Activated naive CD4-positive, alpha-beta T cell treated with anti-CD3 and anti-CD28 coated beads for 36 hours (primary cell): ENCODE results near the gene LDLRAD4. TPM values are rescaled to one million over a fixed set of nuclear protein-coding genes. Genes with fewer than 3 reads are reported as not detected.

Source experiments
- CTCF ChIA-PET: fragments of 350-600 bp; sonication (Branson Sonifier 250); formaldehyde crosslinking; loops from one replicate; lab custom pipeline; 2021; ENCODE audit warnings: antibody characterized with exemption; lab: Charles Lee
- DNase-seq: peaks from one replicate; pipeline ENCODE4 v3.0.0-alpha.2; 2020
- H3K27ac Mint-ChIP-seq: one replicate; pipeline ENCODE4 v1.8.0; 2021; ENCODE audit warnings: mild to moderate bottlenecking, mixed read lengths
- H3K27me3 Mint-ChIP-seq: one replicate; pipeline ENCODE4 v1.8.0; 2021; ENCODE audit warnings: low read depth, mixed read lengths
- H3K36me3 Mint-ChIP-seq: one replicate; pipeline ENCODE4 v1.8.0; 2021; ENCODE audit warnings: low read depth, mixed read lengths
- H3K4me1 Mint-ChIP-seq: one replicate; pipeline ENCODE4 v1.8.0; 2021; ENCODE audit warnings: low read depth, mixed read lengths
- H3K4me3 Mint-ChIP-seq: one replicate; pipeline ENCODE4 v1.8.0; 2021; ENCODE audit warnings: mild to moderate bottlenecking, moderate library complexity, mixed read lengths
- H3K9me3 Mint-ChIP-seq: one replicate; pipeline ENCODE4 v1.8.0; 2021; ENCODE audit warnings: mixed read lengths
- intact Hi-C: fragments of 100-400 bp; cut with micrococcal nuclease; formaldehyde crosslinking; loops from one replicate; pipeline ENCODE4 v1.15.1; 2023
- total RNA-seq, 2 experiments: library from RNA; stranded (reverse); gene quantifications; one replicate each; pipeline ENCODE4 v1.2.3, GENCODE V29; 2021

The LDLRAD4 gene
- total RNA-seq, 2 experiments from 2014 or later: 19.4 to 21.3 TPM

DNA sequence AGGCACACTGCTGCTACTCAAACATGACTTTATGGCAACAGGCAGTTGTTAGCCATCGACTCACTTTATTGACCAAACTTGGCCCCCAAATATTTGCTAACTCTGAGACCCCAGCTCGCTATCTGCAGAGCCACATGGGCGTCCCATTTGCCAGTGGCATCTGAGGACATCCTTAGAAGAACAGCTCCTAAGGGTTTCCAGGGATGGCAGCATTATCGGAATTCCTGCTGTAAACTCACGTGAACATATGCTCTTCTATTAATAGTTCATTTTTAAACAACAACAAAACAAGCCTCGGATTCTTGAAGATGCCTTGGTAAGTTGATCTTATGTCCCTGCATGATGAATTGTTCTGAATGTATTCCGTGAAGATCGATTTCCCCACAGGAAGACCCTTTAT, 181.0 kb downstream of the LDLRAD4 start:
- Mint-ChIP-seq H3K27me3 (no peaks in the 10 kb centered on the region), H3K9me3 (no peaks in the 10 kb centered on the region), H3K27ac (no peak overlapping the region), H3K36me3 (peaks cover 1% of the 10 kb centered on the region), H3K4me3 (no peak overlapping the region), H3K4me1 (peaks cover 19% of the 10 kb centered on the region)
- no peak for DNase-seq
- intact Hi-C loops: no loop called here
- CTCF ChIA-PET: no interaction called here

DNA sequence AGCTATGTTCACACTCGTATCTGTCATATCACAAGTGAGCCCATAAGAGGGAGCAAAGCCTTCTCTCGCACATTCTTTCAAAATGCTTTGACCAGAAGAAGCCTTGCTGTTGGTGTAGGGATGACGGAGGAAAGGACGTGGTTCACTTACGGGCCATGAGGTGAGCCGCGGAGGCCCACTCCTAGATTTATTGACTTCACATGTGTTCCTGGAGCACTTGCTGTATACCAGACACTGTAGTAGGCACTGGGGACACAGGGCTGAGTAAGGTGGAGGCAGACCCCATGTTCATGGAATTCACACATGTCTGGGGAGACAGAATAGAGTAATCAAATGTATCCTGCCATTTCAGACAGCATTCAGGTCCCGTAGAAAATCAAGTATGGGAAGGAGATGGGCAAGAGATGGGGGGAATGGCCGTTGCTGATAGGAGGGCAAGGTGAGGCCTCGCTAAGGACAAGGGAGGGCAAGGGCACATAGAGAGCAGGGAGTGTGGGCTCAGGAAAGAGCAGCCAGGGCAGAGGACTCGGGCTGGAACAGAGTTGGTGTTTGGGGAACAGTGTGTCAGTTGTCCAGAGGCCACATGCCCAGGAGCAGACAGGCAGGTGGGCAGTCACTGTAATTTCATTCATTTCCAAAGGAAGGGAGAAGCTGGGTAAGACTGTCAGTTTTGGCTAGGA, 182.2 kb downstream of the LDLRAD4 start:
- CTCF ChIA-PET: no interaction called here
- Mint-ChIP-seq H3K4me3 (no peak overlapping the region), H3K36me3 (peaks cover 1% of the 10 kb centered on the region), H3K27ac (no peak overlapping the region), H3K4me1 (peaks cover 19% of the 10 kb centered on the region), H3K27me3 (no peaks in the 10 kb centered on the region), H3K9me3 (no peaks in the 10 kb centered on the region)
- no peak for DNase-seq
- intact Hi-C loops: no loop called here

DNA sequence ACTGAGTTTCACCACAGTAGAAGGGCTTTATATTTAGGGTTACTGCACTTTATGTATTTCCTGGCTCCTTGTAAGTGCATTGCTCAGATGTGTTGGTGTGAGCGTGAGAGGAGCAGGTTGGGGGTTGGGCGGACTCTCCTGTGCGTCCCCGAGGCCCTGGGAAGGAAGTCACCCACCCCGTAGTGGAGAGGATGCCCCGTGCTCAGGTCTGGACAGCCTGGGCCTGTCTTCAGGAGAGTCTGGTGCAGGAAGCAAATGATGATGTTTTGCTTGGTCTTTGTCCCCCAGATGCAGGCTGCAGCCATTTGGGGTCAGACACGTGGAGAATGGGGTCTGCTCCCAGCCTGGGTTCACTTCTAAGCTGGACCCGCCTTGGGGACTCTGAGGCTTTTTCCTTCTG, 182.8 kb downstream of the LDLRAD4 start:
- no peak overlapping the region for H3K27ac Mint-ChIP-seq
- H3K9me3 Mint-ChIP-seq: no peaks in the 10 kb centered on the region
- peaks cover 19% of the 10 kb centered on the region for H3K4me1 Mint-ChIP-seq
- intact Hi-C loops: no loop called here
- H3K27me3 Mint-ChIP-seq: no peaks in the 10 kb centered on the region
- DNase-seq: no peak
- no peak overlapping the region for H3K4me3 Mint-ChIP-seq
- H3K36me3 Mint-ChIP-seq: peaks cover 1% of the 10 kb centered on the region
- CTCF ChIA-PET: no interaction called here

DNA sequence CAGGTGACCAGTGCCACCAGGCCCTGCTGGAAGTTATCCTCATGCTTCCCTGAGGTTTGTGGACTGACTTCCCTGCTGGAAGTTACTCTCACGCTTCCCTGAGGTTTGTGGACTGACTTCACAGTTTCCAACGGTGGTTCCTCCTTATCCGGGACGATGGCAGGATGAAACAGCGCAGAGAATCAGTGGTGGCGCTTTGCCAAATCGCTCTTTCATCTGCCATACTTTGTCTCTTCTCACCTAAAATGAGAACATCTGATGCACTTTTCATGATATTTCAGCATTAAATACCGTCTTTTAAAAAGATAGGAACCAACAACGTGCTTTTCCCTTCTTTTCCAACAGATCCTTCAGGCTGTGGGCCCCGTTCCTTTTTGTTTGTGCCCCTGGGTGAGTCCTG, 183.3 kb downstream of the LDLRAD4 start:
- intact Hi-C loops: no loop called here

DNA sequence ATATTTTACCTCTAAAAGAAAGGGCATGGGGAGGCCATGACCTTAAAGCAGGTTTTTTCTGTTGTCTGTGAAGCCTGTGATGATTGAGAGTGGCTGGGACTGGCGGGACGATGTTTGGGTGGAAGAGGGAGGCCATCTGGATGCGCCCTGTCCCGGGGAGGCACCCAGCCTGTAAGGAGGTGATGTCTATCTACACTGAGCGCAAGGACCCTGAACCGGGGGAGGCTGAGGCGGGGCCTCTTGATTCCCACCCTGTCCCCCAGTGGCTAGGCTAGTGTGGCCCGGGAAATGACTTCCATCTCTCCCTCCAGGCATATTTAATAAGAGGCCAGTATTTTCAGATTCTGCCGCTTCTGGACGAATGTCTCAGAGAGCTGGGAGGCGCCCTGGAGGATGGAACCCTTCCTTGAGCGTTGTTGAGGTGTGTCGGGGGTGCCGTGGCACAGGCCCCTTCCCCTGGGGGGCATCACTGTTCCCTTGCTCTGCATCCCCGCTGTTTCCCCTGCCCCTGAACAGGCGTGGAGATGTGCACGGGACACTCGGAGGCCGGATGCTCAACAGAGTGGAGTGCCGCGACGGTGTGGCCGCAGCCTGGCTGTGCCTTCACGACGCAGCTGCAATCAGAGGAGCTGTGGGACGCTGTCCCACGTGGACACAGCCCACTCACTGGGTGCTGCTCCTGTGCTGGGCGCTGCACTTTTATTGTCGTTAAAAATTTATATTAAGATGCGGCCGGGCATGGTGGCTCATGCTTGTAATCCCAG, 185.4 kb downstream of the LDLRAD4 start:
- no peak for DNase-seq
- no peaks in the 10 kb centered on the region for H3K36me3 Mint-ChIP-seq
- H3K27ac Mint-ChIP-seq: no peak overlapping the region
- intact Hi-C loops: no loop called here
- H3K4me1 Mint-ChIP-seq: peaks cover 19% of the 10 kb centered on the region
- no peaks in the 10 kb centered on the region for H3K27me3 Mint-ChIP-seq
- no peaks in the 10 kb centered on the region for H3K9me3 Mint-ChIP-seq
- H3K4me3 Mint-ChIP-seq: no peak overlapping the region
- CTCF ChIA-PET: no interaction called here

More for the DNA sequence above, 183.3 kb downstream of the LDLRAD4 start:
- no peak for DNase-seq
- H3K27ac Mint-ChIP-seq: no peak overlapping the region
- no peaks in the 10 kb centered on the region for H3K9me3 Mint-ChIP-seq
- peaks cover 19% of the 10 kb centered on the region for H3K4me1 Mint-ChIP-seq
- no peaks in the 10 kb centered on the region for H3K27me3 Mint-ChIP-seq
- peaks cover under 1% of the 10 kb centered on the region for H3K36me3 Mint-ChIP-seq
- no peak overlapping the region for H3K4me3 Mint-ChIP-seq
- CTCF ChIA-PET: no interaction called here

DNA sequence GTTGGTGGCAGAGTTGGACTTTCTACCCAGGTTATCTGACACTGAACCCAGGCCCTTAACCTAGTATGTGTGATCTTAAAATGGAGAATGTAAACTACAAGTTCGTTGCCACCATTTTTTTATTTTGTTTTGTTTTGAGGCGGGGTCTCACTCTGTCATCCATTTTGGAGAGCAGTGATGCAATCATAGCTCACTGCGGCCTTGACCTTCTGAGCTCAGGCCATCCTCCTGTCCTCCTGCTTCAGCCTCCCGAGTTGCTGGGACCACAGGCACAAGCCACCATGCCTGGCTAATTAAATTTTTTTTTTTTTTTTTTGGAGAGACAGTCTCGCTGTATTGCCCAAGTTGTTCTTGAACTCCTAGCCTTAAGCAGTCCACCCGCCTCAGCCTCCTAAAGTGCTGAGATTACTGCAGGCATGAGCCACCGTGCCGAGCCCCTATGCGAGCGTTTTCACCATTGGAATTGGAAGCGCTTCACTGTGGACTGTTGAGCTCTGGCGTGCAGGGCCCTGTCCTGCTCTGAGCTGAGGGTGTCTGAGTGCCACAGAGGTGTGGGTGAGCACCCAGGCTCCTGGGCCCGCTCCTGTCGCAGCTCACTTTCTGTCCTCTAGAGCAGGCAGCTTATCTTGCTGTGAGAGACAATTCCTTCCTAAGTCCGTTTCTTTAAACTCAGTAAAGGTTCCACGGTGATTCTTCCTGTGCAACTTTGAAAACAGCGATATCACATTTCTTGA, 186.9 kb downstream of the LDLRAD4 start:
- no peak overlapping the region for H3K4me3 Mint-ChIP-seq
- H3K9me3 Mint-ChIP-seq: no peaks in the 10 kb centered on the region
- no peak overlapping the region for H3K27ac Mint-ChIP-seq
- H3K27me3 Mint-ChIP-seq: no peaks in the 10 kb centered on the region
- intact Hi-C loops: no loop called here
- H3K4me1 Mint-ChIP-seq: peaks cover 16% of the 10 kb centered on the region
- H3K36me3 Mint-ChIP-seq: peaks cover 2% of the 10 kb centered on the region
- no peak for DNase-seq
- CTCF ChIA-PET: no interaction called here

DNA sequence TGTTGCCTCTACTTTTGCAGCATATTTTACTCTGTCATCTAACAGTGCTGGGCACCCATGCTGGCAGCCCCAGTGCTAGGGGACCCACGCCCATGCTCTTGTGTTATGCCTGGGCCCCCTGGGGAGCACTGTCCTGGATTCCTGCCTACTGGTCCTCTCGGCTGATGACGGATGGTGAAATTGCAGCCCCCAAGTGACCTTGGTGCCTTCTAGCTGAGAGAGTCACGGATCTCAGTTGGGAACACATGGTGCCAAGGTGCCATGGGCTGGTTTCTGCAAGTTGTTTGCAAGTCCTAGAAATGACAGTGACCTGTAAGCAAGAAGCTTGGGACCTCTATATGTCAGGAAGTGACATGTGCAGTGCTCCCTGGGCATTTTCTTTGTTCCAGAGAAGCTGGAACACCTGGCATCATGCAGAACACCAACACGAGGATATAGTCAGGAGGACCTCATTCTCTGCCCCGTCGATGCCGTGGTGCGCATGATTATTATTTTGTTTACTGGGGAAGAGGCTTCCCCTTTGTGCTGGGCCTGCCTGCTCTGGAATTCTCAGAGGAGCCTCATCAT, 187.6 kb downstream of the LDLRAD4 start:
- Mint-ChIP-seq H3K27me3 (no peaks in the 10 kb centered on the region), H3K27ac (no peak overlapping the region), H3K4me3 (no peak overlapping the region), H3K9me3 (no peaks in the 10 kb centered on the region), H3K4me1 (peaks cover 10% of the 10 kb centered on the region), H3K36me3 (peaks cover 2% of the 10 kb centered on the region)
- intact Hi-C loops: no loop called here
- no peak for DNase-seq
- CTCF ChIA-PET: no interaction called here

DNA sequence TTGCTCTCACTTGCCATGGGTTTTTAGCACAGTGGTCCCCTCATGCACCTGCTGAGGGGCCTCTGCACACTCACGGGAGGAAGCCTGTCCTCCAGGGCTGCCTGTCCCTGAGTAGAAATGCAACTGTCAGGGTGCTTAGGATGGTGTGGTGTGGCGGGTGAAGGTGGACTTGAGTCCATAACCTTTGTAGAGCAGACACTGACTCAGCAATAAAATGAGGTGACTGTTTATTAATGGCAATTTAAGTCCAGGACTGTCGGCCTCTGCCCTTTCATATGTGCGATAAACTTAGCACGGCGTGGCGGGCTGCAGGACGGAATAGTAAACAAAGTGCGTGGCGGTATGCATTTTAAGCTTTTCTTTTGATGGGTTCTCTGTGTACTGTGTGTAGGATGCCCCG, 188.2 kb downstream of the LDLRAD4 start:
- H3K36me3 Mint-ChIP-seq: peaks cover 2% of the 10 kb centered on the region
- no peak overlapping the region for H3K27ac Mint-ChIP-seq
- intact Hi-C loops: no loop called here
- H3K9me3 Mint-ChIP-seq: peaks cover 3% of the 10 kb centered on the region
- CTCF ChIA-PET: interaction anchor here (1.0 kb wide), 2 partner anchors 22 to 92 kb away, joined by 3 to 6 read pairs; no protein-coding TSS in a partner anchor
- H3K4me1 Mint-ChIP-seq: peaks cover 7% of the 10 kb centered on the region
- H3K27me3 Mint-ChIP-seq: no peaks in the 10 kb centered on the region
- no peak for DNase-seq
- no peak overlapping the region for H3K4me3 Mint-ChIP-seq

DNA sequence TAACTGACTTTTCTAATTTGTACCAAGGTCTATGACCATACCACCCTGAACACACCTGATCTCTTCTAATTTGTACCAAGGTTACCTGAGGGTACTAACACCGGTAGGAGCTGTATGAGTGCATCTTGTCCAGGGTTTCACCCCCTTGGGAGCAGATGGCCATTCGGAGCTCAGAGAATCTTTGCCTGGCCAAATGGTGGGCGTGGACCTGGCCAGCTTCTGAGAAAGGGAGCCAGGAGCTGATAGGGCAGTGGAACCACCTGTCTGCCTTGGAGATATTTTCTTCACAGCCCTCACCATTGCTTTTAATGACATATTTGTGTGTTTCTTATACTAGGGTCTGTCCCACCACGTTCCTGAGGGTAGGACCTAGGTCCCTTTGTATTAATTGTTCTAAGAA, 188.9 kb downstream of the LDLRAD4 start:
- CTCF ChIA-PET: interaction anchor here (0.6 to 1.0 kb wide), 4 partner anchors 13 to 410 kb away, joined by 3 to 6 read pairs (median 3); no protein-coding TSS in a partner anchor
- Mint-ChIP-seq H3K4me1 (peaks cover 1% of the 10 kb centered on the region), H3K27me3 (no peaks in the 10 kb centered on the region), H3K4me3 (no peak overlapping the region), H3K27ac (no peak overlapping the region), H3K9me3 (peaks cover 9% of the 10 kb centered on the region), H3K36me3 (peaks cover 6% of the 10 kb centered on the region)
- no peak for DNase-seq
- intact Hi-C loops: no loop called here

DNA sequence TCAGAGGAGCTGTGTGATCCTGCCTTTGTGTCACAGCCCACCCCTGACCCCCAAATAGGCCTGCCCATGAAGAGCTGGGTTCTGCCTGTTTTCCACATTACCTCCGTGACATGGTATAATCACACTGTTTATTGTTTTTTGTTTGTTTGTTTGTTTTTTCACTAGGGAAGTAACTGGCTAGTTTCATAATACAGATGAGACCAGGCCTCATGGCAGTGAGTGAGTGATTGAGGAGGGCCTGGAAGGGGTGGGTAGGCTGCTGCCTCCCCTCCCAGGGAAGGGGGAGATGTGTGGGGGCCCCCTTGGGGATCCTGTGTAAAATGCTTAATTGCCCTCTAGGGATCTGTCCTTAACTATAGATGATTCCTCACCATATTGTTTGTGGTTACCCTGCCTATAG, 190.5 kb downstream of the LDLRAD4 start:
- no peak for DNase-seq
- intact Hi-C loops: no loop called here

DNA sequence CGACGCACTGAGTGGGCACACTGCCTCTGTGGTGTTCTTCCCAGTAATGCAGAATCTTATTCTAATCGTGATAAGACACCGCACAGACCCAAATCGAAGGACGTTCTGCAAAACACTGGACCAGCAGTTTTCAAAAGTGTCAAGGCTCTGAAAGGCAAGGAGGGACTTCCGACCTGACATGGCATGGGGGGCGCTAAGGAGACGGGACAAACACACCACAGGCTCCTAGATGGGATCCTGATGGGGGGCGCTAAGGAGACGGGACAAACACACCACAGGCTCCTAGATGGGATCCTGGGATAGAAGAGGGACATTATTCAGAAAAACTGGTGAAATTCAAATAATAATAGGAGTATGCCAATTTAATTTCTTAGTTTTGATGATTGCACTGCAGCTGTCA, 191.4 kb downstream of the LDLRAD4 start:
- H3K27ac Mint-ChIP-seq: no peak overlapping the region

More for the DNA sequence above, 190.5 kb downstream of the LDLRAD4 start:
- Mint-ChIP-seq H3K27ac (no peak overlapping the region), H3K4me1 (no peaks in the 10 kb centered on the region), H3K36me3 (peaks cover 15% of the 10 kb centered on the region), H3K27me3 (no peaks in the 10 kb centered on the region), H3K9me3 (peaks cover 10% of the 10 kb centered on the region), H3K4me3 (no peak overlapping the region)
- CTCF ChIA-PET: interaction anchor here (0.9 kb wide), 1 partner anchor 15 kb away, joined by 3 read pairs; no protein-coding TSS in a partner anchor

DNA sequence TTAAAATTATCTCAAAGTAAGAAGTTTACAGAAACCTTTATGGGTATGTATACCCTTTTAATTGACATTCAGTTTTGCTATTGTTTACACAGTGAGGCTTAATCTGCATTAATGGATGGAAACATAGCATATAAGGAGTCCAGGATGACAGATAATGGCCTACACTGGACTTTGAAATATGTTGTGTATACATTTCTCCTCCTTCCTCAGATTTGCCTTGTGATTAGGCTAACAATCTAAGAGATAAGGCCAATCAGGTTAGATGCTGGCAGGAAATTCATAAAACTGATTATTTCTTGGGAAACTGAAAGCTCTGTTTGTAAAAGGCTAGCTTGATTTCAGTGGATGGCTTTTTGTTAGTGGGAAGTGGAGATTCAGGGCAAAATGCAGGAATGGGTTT, 191.9 kb downstream of the LDLRAD4 start:
- peaks cover 10% of the 10 kb centered on the region for H3K9me3 Mint-ChIP-seq
- H3K36me3 Mint-ChIP-seq: peaks cover 15% of the 10 kb centered on the region
- DNase-seq: no peak
- intact Hi-C loops: no loop called here
- CTCF ChIA-PET: no interaction called here
- no peak overlapping the region for H3K4me3 Mint-ChIP-seq
- H3K27ac Mint-ChIP-seq: no peak overlapping the region
- no peaks in the 10 kb centered on the region for H3K27me3 Mint-ChIP-seq
- H3K4me1 Mint-ChIP-seq: no peaks in the 10 kb centered on the region

More for the DNA sequence above, 191.4 kb downstream of the LDLRAD4 start:
- Mint-ChIP-seq H3K4me1 (no peaks in the 10 kb centered on the region), H3K27me3 (no peaks in the 10 kb centered on the region), H3K4me3 (no peak overlapping the region), H3K36me3 (peaks cover 15% of the 10 kb centered on the region), H3K9me3 (peaks cover 10% of the 10 kb centered on the region)
- CTCF ChIA-PET: no interaction called here
- intact Hi-C loops: no loop called here
- no peak for DNase-seq
